HepG2 (cell line): Measurements from ENCODE around the gene SMIM14. TPM values are rescaled to one million over a fixed set of nuclear protein-coding genes. Genes with fewer than 3 reads are reported as not detected.

Experiments used
- CBFB ChIP-seq: sonication (generic); formaldehyde crosslinking; IDR thresholded peaks from 2 replicates; pipeline ENCODE4 v1.4.0; 2020; ENCODE audit warnings: missing genetic modification reagents
- KDM5A ChIP-seq: fragments of 200-600 bp; sonication (generic); IDR thresholded peaks from 2 replicates; pipeline ENCODE4 v1.7.0; 2018; ENCODE audit warnings: antibody characterized with exemption, mild to moderate bottlenecking, low read length, borderline replicate concordance
- SALL1 ChIP-seq: sonication (generic); formaldehyde crosslinking; IDR thresholded peaks from 2 replicates; pipeline ENCODE4 v1.8.0; 2022; ENCODE audit warnings: mild to moderate bottlenecking, missing genetic modification reagents
- SYNCRIP ChIP-seq: fragments of 200-400 bp; formaldehyde crosslinking; IDR thresholded peaks from 2 replicates; pipeline ENCODE4 v1.6.1; 2018; ENCODE audit warnings: mild to moderate bottlenecking, low read depth, low read length; ENCODE audit not compliant: insufficient read depth
- TBX2 ChIP-seq: sonication (generic); formaldehyde crosslinking; IDR thresholded peaks from 2 replicates; pipeline ENCODE4 v1.5.0; 2020; ENCODE audit warnings: missing genetic modification reagents, mild to moderate bottlenecking, borderline replicate concordance
- TRIM24 ChIP-seq: sonication (generic); formaldehyde crosslinking; IDR thresholded peaks from 2 replicates; pipeline ENCODE4 v1.8.0; 2022; ENCODE audit warnings: mild to moderate bottlenecking, missing genetic modification reagents
- ZNF207 ChIP-seq: fragments of 450-650 bp; IDR thresholded peaks from 2 replicates; pipeline ENCODE4 v1.6.1; 2016; ENCODE audit warnings: antibody characterized with exemption, borderline replicate concordance
- ZNF883 ChIP-seq: sonication (generic); formaldehyde crosslinking; IDR thresholded peaks from 2 replicates; pipeline ENCODE4 v1.5.1; 2020; ENCODE audit warnings: mild to moderate bottlenecking, missing genetic modification reagents; ENCODE audit errors: not compliant biosample characterization
- polyA plus RNA-seq, 8 experiments: library from polyadenylated mRNA; depleted of rRNA in 3 of 8; stranded (reverse) in 7 of 8; unstranded in 1 of 8; fragments of >200 nt; fragmentation: Illumina TruSeq in 4 of 8; extraction: Trizol in 4 of 8; gene quantifications; 2 replicates each; pipeline versions ENCODE4 v1.2.1 to v1.2.3, GENCODE V29; 2011 to 2016; ENCODE audit warnings: low read depth in 4 of 8, missing spikeins in 1 of 8, mixed read lengths in 1 of 8; ENCODE audit not compliant: insufficient read depth in 1 of 8
- total RNA-seq, 5 experiments: library from RNA; depleted of rRNA; stranded (reverse); fragments of >200 nt; fragmentation: Illumina TruSeq; extraction: Trizol; gene quantifications; 2 replicates each; pipeline ENCODE4 v1.2.3, GENCODE V29; 2016; ENCODE audit warnings: low read depth in 1 of 5
- TF ChIP-seq, protein P1 (sequence below): sonication (generic); formaldehyde crosslinking; conservative IDR thresholded peaks from 2 replicates; pipeline ENCODE4 v1.8.0; 2022; ENCODE audit warnings: mild to moderate bottlenecking, moderate library complexity, missing genetic modification reagents
- TF ChIP-seq, protein P2 (sequence below): sonication (generic); formaldehyde crosslinking; conservative IDR thresholded peaks from 2 replicates; pipeline ENCODE4 v1.4.0; 2020; ENCODE audit warnings: mild to moderate bottlenecking, missing genetic modification reagents, moderate library complexity
- TF ChIP-seq, protein P3 (sequence below): IDR thresholded peaks from 2 replicates; pipeline ENCODE4 v1.6.1; 2016
- TF ChIP-seq, protein P4 (sequence below): IDR thresholded peaks from 2 replicates; pipeline ENCODE4 v1.6.1; 2018; ENCODE audit warnings: missing genetic modification reagents
- TF ChIP-seq, protein P5 (sequence below): sonication (generic); formaldehyde crosslinking; IDR thresholded peaks from 2 replicates; pipeline ENCODE4 v1.5.0; 2020; ENCODE audit warnings: mild to moderate bottlenecking, missing genetic modification reagents
- TF ChIP-seq, protein P6 (sequence below): sonication (generic); formaldehyde crosslinking; IDR thresholded peaks from 2 replicates; pipeline ENCODE4 v1.4.0; 2020; ENCODE audit warnings: low read depth, mild to moderate bottlenecking, missing genetic modification reagents
- TF ChIP-seq, protein P7 (sequence below): sonication (generic); formaldehyde crosslinking; IDR thresholded peaks from 2 replicates; pipeline ENCODE4 v1.5.0; 2020; ENCODE audit warnings: missing genetic modification reagents, mild to moderate bottlenecking, borderline replicate concordance

SMIM14 gene
- total and polyA plus RNA-seq, 2 of the 13 experiments (the other 11 are each of a cell fraction or from before 2014, with no cell fraction given) = 16.3 to 28.1 TPM

DNA sequence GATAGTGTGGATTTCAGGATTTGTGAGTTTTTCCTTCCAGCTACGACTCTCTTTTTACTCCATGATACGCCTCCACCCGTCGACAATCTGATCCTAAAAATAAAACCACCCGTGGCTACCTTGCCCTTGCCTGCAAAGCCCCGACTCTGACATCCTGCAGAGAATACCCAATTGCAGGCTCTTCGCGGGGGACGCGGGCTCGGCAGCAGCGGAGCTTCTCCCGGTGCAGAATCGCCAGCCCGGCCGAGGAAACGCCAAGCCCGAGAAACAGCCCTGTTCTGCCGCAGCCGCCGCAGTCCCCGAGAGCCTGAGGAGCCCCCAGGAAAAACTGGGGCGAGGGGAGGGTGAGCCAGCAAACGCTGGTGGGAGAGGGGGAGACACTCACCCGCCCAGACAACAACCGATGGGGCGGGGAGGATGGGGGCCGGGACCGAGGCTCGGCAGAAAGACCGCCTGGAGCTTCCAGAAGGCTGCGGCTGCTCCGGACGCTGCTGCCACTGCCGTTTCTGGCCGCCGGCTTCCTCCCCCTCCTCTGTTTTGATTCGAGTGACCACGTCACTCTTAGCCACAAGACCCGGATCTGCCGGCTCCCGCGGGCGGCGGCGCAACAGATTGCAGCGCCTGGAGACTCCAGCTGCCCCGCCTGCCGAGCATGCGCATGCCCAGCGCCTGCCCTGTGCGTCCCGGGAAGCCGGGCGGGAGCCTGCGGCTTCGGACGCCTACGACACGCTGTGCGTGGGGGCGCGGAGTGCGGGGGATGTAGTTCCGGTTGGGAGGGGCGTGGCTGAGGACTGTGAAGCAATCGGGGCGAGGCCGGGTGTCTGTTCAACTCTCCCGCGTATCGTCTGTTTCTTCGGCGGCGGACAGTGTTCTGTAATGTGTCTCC lies at the start of gene SMIM14 (continued):
- TF ChIP-seq, protein P1, sequence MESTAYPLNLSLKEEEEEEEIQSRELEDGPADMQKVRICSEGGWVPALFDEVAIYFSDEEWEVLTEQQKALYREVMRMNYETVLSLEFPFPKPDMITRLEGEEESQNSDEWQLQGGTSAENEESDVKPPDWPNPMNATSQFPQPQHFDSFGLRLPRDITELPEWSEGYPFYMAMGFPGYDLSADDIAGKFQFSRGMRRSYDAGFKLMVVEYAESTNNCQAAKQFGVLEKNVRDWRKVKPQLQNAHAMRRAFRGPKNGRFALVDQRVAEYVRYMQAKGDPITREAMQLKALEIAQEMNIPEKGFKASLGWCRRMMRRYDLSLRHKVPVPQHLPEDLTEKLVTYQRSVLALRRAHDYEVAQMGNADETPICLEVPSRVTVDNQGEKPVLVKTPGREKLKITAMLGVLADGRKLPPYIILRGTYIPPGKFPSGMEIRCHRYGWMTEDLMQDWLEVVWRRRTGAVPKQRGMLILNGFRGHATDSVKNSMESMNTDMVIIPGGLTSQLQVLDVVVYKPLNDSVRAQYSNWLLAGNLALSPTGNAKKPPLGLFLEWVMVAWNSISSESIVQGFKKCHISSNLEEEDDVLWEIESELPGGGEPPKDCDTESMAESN (CRISPR knock-in tag) = peak; percentile 80; the same call in 1 of the 2 replicates
- TF ChIP-seq CBFB (CRISPR knock-in tag) (no peak), TRIM24 (CRISPR knock-in tag) (no peak), KDM5A (no peak), SALL1 (peak; percentile 96), SYNCRIP (no peak), ZNF207 (no peak), ZNF883 (no peak), TBX2 (CRISPR knock-in tag) (peak; percentile 86)
- TF ChIP-seq, protein P2, sequence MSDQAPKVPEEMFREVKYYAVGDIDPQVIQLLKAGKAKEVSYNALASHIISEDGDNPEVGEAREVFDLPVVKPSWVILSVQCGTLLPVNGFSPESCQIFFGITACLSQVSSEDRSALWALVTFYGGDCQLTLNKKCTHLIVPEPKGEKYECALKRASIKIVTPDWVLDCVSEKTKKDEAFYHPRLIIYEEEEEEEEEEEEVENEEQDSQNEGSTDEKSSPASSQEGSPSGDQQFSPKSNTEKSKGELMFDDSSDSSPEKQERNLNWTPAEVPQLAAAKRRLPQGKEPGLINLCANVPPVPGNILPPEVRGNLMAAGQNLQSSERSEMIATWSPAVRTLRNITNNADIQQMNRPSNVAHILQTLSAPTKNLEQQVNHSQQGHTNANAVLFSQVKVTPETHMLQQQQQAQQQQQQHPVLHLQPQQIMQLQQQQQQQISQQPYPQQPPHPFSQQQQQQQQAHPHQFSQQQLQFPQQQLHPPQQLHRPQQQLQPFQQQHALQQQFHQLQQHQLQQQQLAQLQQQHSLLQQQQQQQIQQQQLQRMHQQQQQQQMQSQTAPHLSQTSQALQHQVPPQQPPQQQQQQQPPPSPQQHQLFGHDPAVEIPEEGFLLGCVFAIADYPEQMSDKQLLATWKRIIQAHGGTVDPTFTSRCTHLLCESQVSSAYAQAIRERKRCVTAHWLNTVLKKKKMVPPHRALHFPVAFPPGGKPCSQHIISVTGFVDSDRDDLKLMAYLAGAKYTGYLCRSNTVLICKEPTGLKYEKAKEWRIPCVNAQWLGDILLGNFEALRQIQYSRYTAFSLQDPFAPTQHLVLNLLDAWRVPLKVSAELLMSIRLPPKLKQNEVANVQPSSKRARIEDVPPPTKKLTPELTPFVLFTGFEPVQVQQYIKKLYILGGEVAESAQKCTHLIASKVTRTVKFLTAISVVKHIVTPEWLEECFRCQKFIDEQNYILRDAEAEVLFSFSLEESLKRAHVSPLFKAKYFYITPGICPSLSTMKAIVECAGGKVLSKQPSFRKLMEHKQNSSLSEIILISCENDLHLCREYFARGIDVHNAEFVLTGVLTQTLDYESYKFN (CRISPR knock-in tag) = peak; percentile 65; the same call in 1 of the 2 replicates
- TF ChIP-seq, protein P3, sequence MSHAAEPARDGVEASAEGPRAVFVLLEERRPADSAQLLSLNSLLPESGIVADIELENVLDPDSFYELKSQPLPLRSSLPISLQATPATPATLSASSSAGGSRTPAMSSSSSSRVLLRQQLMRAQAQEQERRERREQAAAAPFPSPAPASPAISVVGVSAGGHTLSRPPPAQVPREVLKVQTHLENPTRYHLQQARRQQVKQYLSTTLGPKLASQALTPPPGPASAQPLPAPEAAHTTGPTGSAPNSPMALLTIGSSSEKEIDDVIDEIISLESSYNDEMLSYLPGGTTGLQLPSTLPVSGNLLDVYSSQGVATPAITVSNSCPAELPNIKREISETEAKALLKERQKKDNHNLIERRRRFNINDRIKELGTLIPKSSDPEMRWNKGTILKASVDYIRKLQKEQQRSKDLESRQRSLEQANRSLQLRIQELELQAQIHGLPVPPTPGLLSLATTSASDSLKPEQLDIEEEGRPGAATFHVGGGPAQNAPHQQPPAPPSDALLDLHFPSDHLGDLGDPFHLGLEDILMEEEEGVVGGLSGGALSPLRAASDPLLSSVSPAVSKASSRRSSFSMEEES = peak; percentile 44
- TF ChIP-seq, protein P4, sequence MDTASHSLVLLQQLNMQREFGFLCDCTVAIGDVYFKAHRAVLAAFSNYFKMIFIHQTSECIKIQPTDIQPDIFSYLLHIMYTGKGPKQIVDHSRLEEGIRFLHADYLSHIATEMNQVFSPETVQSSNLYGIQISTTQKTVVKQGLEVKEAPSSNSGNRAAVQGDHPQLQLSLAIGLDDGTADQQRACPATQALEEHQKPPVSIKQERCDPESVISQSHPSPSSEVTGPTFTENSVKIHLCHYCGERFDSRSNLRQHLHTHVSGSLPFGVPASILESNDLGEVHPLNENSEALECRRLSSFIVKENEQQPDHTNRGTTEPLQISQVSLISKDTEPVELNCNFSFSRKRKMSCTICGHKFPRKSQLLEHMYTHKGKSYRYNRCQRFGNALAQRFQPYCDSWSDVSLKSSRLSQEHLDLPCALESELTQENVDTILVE (CRISPR knock-in tag) = no peak
- TF ChIP-seq, protein P5, sequence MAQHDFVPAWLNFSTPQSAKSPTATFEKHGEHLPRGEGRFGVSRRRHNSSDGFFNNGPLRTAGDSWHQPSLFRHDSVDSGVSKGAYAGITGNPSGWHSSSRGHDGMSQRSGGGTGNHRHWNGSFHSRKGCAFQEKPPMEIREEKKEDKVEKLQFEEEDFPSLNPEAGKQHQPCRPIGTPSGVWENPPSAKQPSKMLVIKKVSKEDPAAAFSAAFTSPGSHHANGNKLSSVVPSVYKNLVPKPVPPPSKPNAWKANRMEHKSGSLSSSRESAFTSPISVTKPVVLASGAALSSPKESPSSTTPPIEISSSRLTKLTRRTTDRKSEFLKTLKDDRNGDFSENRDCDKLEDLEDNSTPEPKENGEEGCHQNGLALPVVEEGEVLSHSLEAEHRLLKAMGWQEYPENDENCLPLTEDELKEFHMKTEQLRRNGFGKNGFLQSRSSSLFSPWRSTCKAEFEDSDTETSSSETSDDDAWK (CRISPR knock-in tag) = no peak
- TF ChIP-seq, protein P6, sequence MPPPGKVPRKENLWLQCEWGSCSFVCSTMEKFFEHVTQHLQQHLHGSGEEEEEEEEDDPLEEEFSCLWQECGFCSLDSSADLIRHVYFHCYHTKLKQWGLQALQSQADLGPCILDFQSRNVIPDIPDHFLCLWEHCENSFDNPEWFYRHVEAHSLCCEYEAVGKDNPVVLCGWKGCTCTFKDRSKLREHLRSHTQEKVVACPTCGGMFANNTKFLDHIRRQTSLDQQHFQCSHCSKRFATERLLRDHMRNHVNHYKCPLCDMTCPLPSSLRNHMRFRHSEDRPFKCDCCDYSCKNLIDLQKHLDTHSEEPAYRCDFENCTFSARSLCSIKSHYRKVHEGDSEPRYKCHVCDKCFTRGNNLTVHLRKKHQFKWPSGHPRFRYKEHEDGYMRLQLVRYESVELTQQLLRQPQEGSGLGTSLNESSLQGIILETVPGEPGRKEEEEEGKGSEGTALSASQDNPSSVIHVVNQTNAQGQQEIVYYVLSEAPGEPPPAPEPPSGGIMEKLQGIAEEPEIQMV (CRISPR knock-in tag) = no peak; the same call in 1 of the 2 replicates
- TF ChIP-seq, protein P7, sequence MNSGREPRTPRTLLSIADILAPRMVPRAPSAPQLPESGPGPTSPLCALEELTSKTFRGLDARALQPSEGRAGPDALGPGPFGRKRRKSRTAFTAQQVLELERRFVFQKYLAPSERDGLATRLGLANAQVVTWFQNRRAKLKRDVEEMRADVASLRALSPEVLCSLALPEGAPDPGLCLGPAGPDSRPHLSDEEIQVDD (CRISPR knock-in tag) = no peak
